HepG2 (cell line): ENCODE measurements around the gene BCL2L13. TPM values are rescaled to one million over a fixed set of nuclear protein-coding genes. Genes with fewer than 3 reads are reported as not detected.

Source experiments
- HMGXB3 ChIP-seq: sonication (generic); formaldehyde crosslinking; IDR thresholded peaks from 2 replicates; pipeline ENCODE4 v1.4.0; 2020; ENCODE audit warnings: missing genetic modification reagents, borderline replicate concordance
- HNRNPLL ChIP-seq: fragments of 200-400 bp; formaldehyde crosslinking; IDR thresholded peaks from 2 replicates; pipeline ENCODE4 v1.6.1; 2017; ENCODE audit warnings: mild to moderate bottlenecking, low read depth, low read length; ENCODE audit not compliant: poor library complexity, severe bottlenecking
- JUNB ChIP-seq: sonication (generic); formaldehyde crosslinking; IDR thresholded peaks from 2 replicates; pipeline ENCODE4 v1.8.0; 2022; ENCODE audit warnings: missing genetic modification reagents, mild to moderate bottlenecking, borderline replicate concordance
- POGK ChIP-seq: sonication (generic); formaldehyde crosslinking; conservative IDR thresholded peaks from 2 replicates; pipeline ENCODE4 v1.8.0; 2022; ENCODE audit warnings: mild to moderate bottlenecking, moderate library complexity, missing genetic modification reagents
- PRDM15 ChIP-seq: sonication (generic); formaldehyde crosslinking; IDR thresholded peaks from 2 replicates; pipeline ENCODE4 v1.4.0; 2020; ENCODE audit warnings: missing genetic modification reagents
- RAD21 ChIP-seq: fragments of 450-650 bp; formaldehyde crosslinking; IDR thresholded peaks from 2 replicates; pipeline ENCODE4 v1.5.0; 2020; ENCODE audit warnings: mild to moderate bottlenecking
- SMAD3 ChIP-seq: sonication (generic); formaldehyde crosslinking; IDR thresholded peaks from 2 replicates; pipeline ENCODE4 v1.4.0; 2020; ENCODE audit warnings: missing genetic modification reagents
- YEATS2 ChIP-seq: sonication (generic); formaldehyde crosslinking; IDR thresholded peaks from 2 replicates; pipeline ENCODE4 v1.4.0; 2020; ENCODE audit warnings: missing genetic modification reagents, borderline replicate concordance
- ZBTB10 ChIP-seq: sonication (generic); formaldehyde crosslinking; IDR thresholded peaks from 2 replicates; pipeline ENCODE4 v1.4.0; 2020; ENCODE audit warnings: missing genetic modification reagents, borderline replicate concordance
- ZFP82 ChIP-seq: sonication (generic); formaldehyde crosslinking; IDR thresholded peaks from 2 replicates; pipeline ENCODE4 v1.5.1; 2020; ENCODE audit warnings: mild to moderate bottlenecking, missing genetic modification reagents, borderline replicate concordance
- ZFP90 ChIP-seq: sonication (generic); formaldehyde crosslinking; IDR thresholded peaks from 2 replicates; pipeline ENCODE4 v1.8.0; 2022; ENCODE audit warnings: missing genetic modification reagents, mild to moderate bottlenecking, inconsistent platforms, borderline replicate concordance
- ZFX ChIP-seq: sonication (generic); formaldehyde crosslinking; IDR thresholded peaks from 2 replicates; pipeline ENCODE4 v1.4.0; 2020; ENCODE audit warnings: mild to moderate bottlenecking, low read depth, missing genetic modification reagents, moderate library complexity
- ZIK1 ChIP-seq: sonication (generic); formaldehyde crosslinking; IDR thresholded peaks from 2 replicates; pipeline ENCODE4 v1.5.0; 2020; ENCODE audit warnings: mild to moderate bottlenecking, low read depth, missing genetic modification reagents, borderline replicate concordance
- ZNF737 ChIP-seq: sonication (generic); formaldehyde crosslinking; IDR thresholded peaks from 2 replicates; pipeline ENCODE4 v1.5.0; 2020; ENCODE audit warnings: missing genetic modification reagents, mild to moderate bottlenecking, borderline replicate concordance
- polyA plus RNA-seq, 8 experiments: library from polyadenylated mRNA; depleted of rRNA in 3 of 8; stranded (reverse) in 7 of 8; unstranded in 1 of 8; fragments of >200 nt; fragmentation: Illumina TruSeq in 4 of 8; extraction: Trizol in 4 of 8; gene quantifications; 2 replicates each; pipeline versions ENCODE4 v1.2.1 to v1.2.3, GENCODE V29; 2011 to 2016; ENCODE audit warnings: low read depth in 4 of 8, missing spikeins in 1 of 8, mixed read lengths in 1 of 8; ENCODE audit not compliant: insufficient read depth in 1 of 8
- total RNA-seq, 5 experiments: library from RNA; depleted of rRNA; stranded (reverse); fragments of >200 nt; fragmentation: Illumina TruSeq; extraction: Trizol; gene quantifications; 2 replicates each; pipeline ENCODE4 v1.2.3, GENCODE V29; 2016; ENCODE audit warnings: low read depth in 1 of 5

BCL2L13 gene
- total and polyA plus RNA-seq, 2 of the 13 experiments (the other 11 are each of a cell fraction or from before 2014, with no cell fraction given) = 13.5 to 14.6 TPM

GRCh38 chr22:17628406-17629172 is 10.0 kb upstream of the BCL2L13 start, which contains the start of gene ATP6V1E1 (continued):
- TF ChIP-seq PRDM15 (CRISPR knock-in tag) = peak; percentile 45; the same call in 1 of the 2 replicates
- no peak for TF ChIP-seq ZFP82
- peak; percentile 73 for TF ChIP-seq POGK
- TF ChIP-seq ZFP90 (CRISPR knock-in tag) = peak; percentile 39; the same call in 1 of the 2 replicates
- 0 out of 2 replicates have a peak, but pooled peaks have one; percentile 13 for TF ChIP-seq ZIK1 (CRISPR knock-in tag)
- TF ChIP-seq JUNB (CRISPR knock-in tag) = no peak
- TF ChIP-seq RAD21 (CRISPR knock-in tag) = no peak
- no peak; the same call in 1 of the 2 replicates for TF ChIP-seq ZNF737 (CRISPR knock-in tag)
- TF ChIP-seq YEATS2 = peak; percentile 86
- no peak for TF ChIP-seq ZBTB10
- peak; percentile 50; the same call in 1 of the 2 replicates for TF ChIP-seq SMAD3 (CRISPR knock-in tag)
- TF ChIP-seq ZFX = peak; percentile 95
- peak; percentile 61 for TF ChIP-seq HNRNPLL
- peak; percentile 23; the same call in 1 of the 2 replicates for TF ChIP-seq HMGXB3 (CRISPR knock-in tag)
